Tibial nerve (tissue), 4 donors: ENCODE data around the gene BLOC1S4. TPM values are rescaled to one million over a fixed set of nuclear protein-coding genes. Genes with fewer than 3 reads are reported as not detected.

Experiments used
- DNase-seq, 2 donors: peaks; one replicate each; pipeline ENCODE4 v3.0.0-alpha.2; 2019; ENCODE audit warnings: low spot score in 2 of 2
- H3K27ac ChIP-seq, 4 donors: fragments of 200-600 bp; sonication (generic) in 3 of 4; one replicate each; pipeline ENCODE4 v1.5.1; 2017 to 2019; ENCODE audit warnings: mild to moderate bottlenecking in 1 of 4
- H3K27me3 ChIP-seq, 2 donors: fragments of 200-600 bp; sonication (generic) in 1 of 2; one replicate each; pipeline versions ENCODE4 v1.5.1 to v1.6.0; 2017 to 2019
- H3K36me3 ChIP-seq, 3 donors: fragments of 200-600 bp; sonication (generic); one replicate each; pipeline ENCODE4 v1.5.1; 2018 to 2019
- H3K4me1 ChIP-seq, 4 donors: fragments of 200-600 bp; sonication (generic) in 3 of 4; one replicate each; pipeline ENCODE4 v1.5.1; 2017 to 2019
- H3K4me3 ChIP-seq, 4 donors: fragments of 200-600 bp; sonication (generic) in 3 of 4; one replicate each; pipeline ENCODE4 v1.5.1; 2017 to 2019; ENCODE audit warnings: mild to moderate bottlenecking in 1 of 4, moderate library complexity in 1 of 4
- H3K9me3 ChIP-seq, 4 donors: fragments of 200-600 bp; sonication (generic) in 3 of 4; one replicate each; pipeline ENCODE4 v1.5.1; 2017 to 2019
- CTCF ChIP-seq, 5 experiments: fragments of 200-600 bp in 3 of 5; fragments of 450-650 bp in 2 of 5; sonication (generic) in 3 of 5; IDR thresholded peaks; one replicate each; pipeline ENCODE4 v1.5.1; 2016 to 2019; ENCODE audit warnings: antibody characterized with exemption in 5 of 5, mild to moderate bottlenecking in 3 of 5, moderate library complexity in 2 of 5
- EP300 ChIP-seq, 2 donors: sonication (generic); formaldehyde crosslinking; IDR thresholded peaks; one replicate each; pipeline ENCODE4 v1.6.1; 2017; ENCODE audit warnings: antibody characterized with exemption in 2 of 2, mild to moderate bottlenecking in 1 of 2
- POLR2A ChIP-seq, 2 donors: fragments of 450-650 bp; IDR thresholded peaks; one replicate each; pipeline ENCODE4 v1.6.1; 2017; ENCODE audit warnings: antibody characterized with exemption in 2 of 2, mild to moderate bottlenecking in 2 of 2, moderate library complexity in 2 of 2
- WGBS, 2 donors: methylation state at CpG; one replicate each; pipeline ENCODE4 v1.1.5; 2018; 5-methylcytosine and 5-hydroxymethylcytosine counted together
- total RNA-seq, 4 donors: library from RNA; depleted of rRNA; stranded (reverse); fragments of >200 nt; gene quantifications; one replicate each; pipeline ENCODE4 v1.1.0, GENCODE V29; 2016

The BLOC1S4 gene
- total RNA-seq, 4 donors from 2014 or later: 18.0 to 32.8 (median 28.3) TPM

- H3K36me3 ChIP-seq: no peaks in the 10 kb centered on the region
- H3K4me1 ChIP-seq: peaks cover 0 to 48% (median 9%) of the 10 kb centered on the region in 4 donors
- TF ChIP-seq POLR2A (IDR thresholded peaks at IDR 0.05): no peak
- no peak for TF ChIP-seq EP300 (IDR thresholded peaks at IDR 0.05)
- no peak for TF ChIP-seq CTCF (IDR thresholded peaks at IDR 0.05)
- no peaks in the 10 kb centered on the region for H3K27me3 ChIP-seq
- H3K4me3 ChIP-seq: no peak overlapping the region
- no peaks in the 10 kb centered on the region for H3K9me3 ChIP-seq
- 70 to 86% methylated on average over 11 of the region's 11 CpGs for WGBS, 2 donors
- no peak for DNase-seq
- H3K27ac ChIP-seq: no peak overlapping the region
These were observed 49.1 kb downstream of the BLOC1S4 start for GRCh38 chr4:6764976-6765620.

GRCh38 chr4:6765703-6766102 lies 49.7 kb downstream of the BLOC1S4 start:
- Histone ChIP-seq H3K9me3 (no peaks in the 10 kb centered on the region), H3K27ac (no peak overlapping the region), H3K27me3 (no peaks in the 10 kb centered on the region), H3K36me3 (no peaks in the 10 kb centered on the region), H3K4me1 (peaks cover 0 to 48% (median 9%) of the 10 kb centered on the region in 4 donors), H3K4me3 (no peak overlapping the region)
- no peak for TF ChIP-seq CTCF (IDR thresholded peaks at IDR 0.05)
- TF ChIP-seq EP300 (IDR thresholded peaks at IDR 0.05): no peak
- TF ChIP-seq POLR2A (IDR thresholded peaks at IDR 0.05): no peak
- DNase-seq: no peak
- WGBS, 2 donors: 91 to 100% methylated on average over 2 of the region's 2 CpGs

Other genes with a start within 250 kb of the BLOC1S4 start
- gene PPP2R2C, start 243.6 kb upstream of the BLOC1S4 start, total RNA-seq: under 1 TPM in 3 of 4 donors, not detected in 1; under 0.01 to 0.66 (median 0.42) TPM
- 10 to 100 TPM; 33.0 to 66.3 (median 44.6) TPM for gene MAN2B2, start 141.0 kb upstream of the BLOC1S4 start, total RNA-seq
- gene MRFAP1, start 75.5 kb upstream of the BLOC1S4 start, total RNA-seq: 100 to 1,000 TPM; 176 to 300 (median 202) TPM
- not detected for gene S100P, start 22.3 kb upstream of the BLOC1S4 start, total RNA-seq
- gene MRFAP1L1, start 6.3 kb upstream of the BLOC1S4 start, total RNA-seq: 10 to 100 TPM; 51.6 to 76.6 (median 59.6) TPM
- 10 to 100 TPM; 36.7 to 57.7 (median 47.0) TPM for gene KIAA0232, start 66.6 kb downstream of the BLOC1S4 start, total RNA-seq
- gene TBC1D14, start 193.7 kb downstream of the BLOC1S4 start, total RNA-seq: 10 to 100 TPM; 46.9 to 65.7 (median 51.3) TPM